MM.1S (cell line): ENCODE data around the gene TBPL2.

ENCODE experiments used
- DNase-seq: peaks from one replicate; pipeline ENCODE4 v3.0.0-alpha.2; 2015
- H2AFZ ChIP-seq: fragments of 300-600 bp; sonication (generic); 2 replicates; pipeline ENCODE4 v1.6.0; 2016; ENCODE audit warnings: antibody characterized with exemption, low read length
- H3F3A ChIP-seq: fragments of 300-600 bp; sonication (generic); 2 replicates; pipeline ENCODE4 v1.6.1; 2016; ENCODE audit warnings: mild to moderate bottlenecking, antibody characterized with exemption, low read length, moderate library complexity, mixed read lengths; ENCODE audit not compliant: insufficient read depth
- H3K27ac ChIP-seq: fragments of 300-600 bp; sonication (generic); 2 replicates; pipeline ENCODE4 v1.5.1; 2016; ENCODE audit warnings: mild to moderate bottlenecking, low read length
- H3K27me3 ChIP-seq: fragments of 300-600 bp; sonication (generic); replicated peaks from 2 replicates; pipeline ENCODE4 v1.6.0; 2016; ENCODE audit warnings: low read length; ENCODE audit not compliant: insufficient read depth
- H3K36me3 ChIP-seq: fragments of 300-600 bp; sonication (generic); replicated peaks from 2 replicates; pipeline ENCODE4 v1.6.1; 2016; ENCODE audit warnings: mild to moderate bottlenecking, low read length, mixed read lengths; ENCODE audit not compliant: insufficient read depth
- H3K4me1 ChIP-seq: fragments of 300-600 bp; sonication (generic); 2 replicates; pipeline ENCODE4 v1.6.1; 2016; ENCODE audit warnings: low read length, mixed read lengths
- H3K4me2 ChIP-seq: fragments of 300-600 bp; sonication (generic); 2 replicates; pipeline ENCODE4 v1.6.0; 2016; ENCODE audit warnings: low read depth, low read length
- H3K4me3 ChIP-seq: fragments of 300-600 bp; sonication (generic); 2 replicates; pipeline ENCODE4 v1.5.1; 2016; ENCODE audit warnings: low read length, mixed read lengths
- H3K79me2 ChIP-seq: fragments of 300-600 bp; sonication (generic); 2 replicates; pipeline ENCODE4 v1.6.1; 2016; ENCODE audit warnings: mixed run types, low read length, mixed read lengths
- H3K9ac ChIP-seq: fragments of 300-600 bp; sonication (generic); 2 replicates; pipeline ENCODE4 v1.6.1; 2016; ENCODE audit warnings: low read length, mixed read lengths
- H3K9me2 ChIP-seq: fragments of 300-600 bp; sonication (generic); replicated peaks from 2 replicates; pipeline ENCODE4 v1.6.1; 2016; ENCODE audit warnings: mild to moderate bottlenecking, low read length, mixed read lengths; ENCODE audit not compliant: insufficient read depth
- H3K9me3 ChIP-seq: fragments of 300-600 bp; sonication (generic); replicated peaks from 2 replicates; pipeline ENCODE4 v1.6.1; 2016; ENCODE audit warnings: mild to moderate bottlenecking, low read length, mixed read lengths; ENCODE audit not compliant: insufficient read depth
- H4K20me1 ChIP-seq: fragments of 300-600 bp; sonication (generic); 2 replicates; pipeline ENCODE4 v1.6.1; 2016; ENCODE audit warnings: mild to moderate bottlenecking, low read length, moderate library complexity, mixed read lengths; ENCODE audit not compliant: insufficient read depth
- EZH2 ChIP-seq: fragments of 300-600 bp; sonication (generic); optimal IDR thresholded peaks from 2 replicates; pipeline ENCODE3; 2017; ENCODE audit warnings: low read depth, mild to moderate bottlenecking, antibody characterized with exemption, low read length, mixed read lengths
- EZH2phosphoT487 ChIP-seq: fragments of 300-600 bp; sonication (generic); IDR thresholded peaks from 2 replicates; pipeline ENCODE4 v1.6.1; 2018; ENCODE audit warnings: antibody characterized with exemption, low read length
- TF ChIP-seq, protein P1 (sequence below): fragments of 300-600 bp; sonication (generic); IDR thresholded peaks from 2 replicates; pipeline ENCODE4 v1.5.1; 2016; ENCODE audit warnings: antibody characterized with exemption, low read length, mixed read lengths

The TBPL2 gene

DNA sequence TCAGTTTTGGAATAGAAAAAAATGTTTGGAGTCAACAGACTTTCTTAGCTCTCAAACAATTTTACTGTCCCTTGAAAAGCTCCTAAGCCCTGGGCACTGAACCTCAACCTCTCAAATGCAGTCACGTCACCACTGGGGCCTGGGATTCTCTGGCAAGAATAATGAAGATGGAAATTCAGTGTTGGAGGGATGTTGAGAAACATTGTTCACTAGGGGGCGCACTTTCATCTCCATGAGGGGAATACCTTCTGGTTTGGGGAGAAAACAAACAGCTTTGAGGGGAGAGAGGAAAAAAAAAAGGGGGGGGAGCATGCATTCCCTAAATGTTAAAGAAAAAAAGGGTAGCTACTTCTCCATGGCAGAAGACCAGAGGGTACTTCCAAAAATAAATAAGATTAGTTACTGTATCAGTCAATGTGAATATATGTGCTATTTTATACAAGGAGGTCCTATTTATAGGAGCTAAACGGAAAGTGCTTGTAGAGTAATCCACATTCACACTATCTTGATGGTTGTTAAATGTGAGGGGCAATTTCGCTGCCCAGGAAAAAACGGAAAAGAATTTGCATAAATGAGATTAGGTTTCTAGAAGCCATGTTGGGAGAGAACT is 5.8 kb upstream of the TBPL2 start:
- H3F3A ChIP-seq, result no peaks in the 10 kb centered on the region
- H3K4me3 ChIP-seq, result no peak overlapping the region
- no peak for TF ChIP-seq EZH2
- TF ChIP-seq, protein P1, sequence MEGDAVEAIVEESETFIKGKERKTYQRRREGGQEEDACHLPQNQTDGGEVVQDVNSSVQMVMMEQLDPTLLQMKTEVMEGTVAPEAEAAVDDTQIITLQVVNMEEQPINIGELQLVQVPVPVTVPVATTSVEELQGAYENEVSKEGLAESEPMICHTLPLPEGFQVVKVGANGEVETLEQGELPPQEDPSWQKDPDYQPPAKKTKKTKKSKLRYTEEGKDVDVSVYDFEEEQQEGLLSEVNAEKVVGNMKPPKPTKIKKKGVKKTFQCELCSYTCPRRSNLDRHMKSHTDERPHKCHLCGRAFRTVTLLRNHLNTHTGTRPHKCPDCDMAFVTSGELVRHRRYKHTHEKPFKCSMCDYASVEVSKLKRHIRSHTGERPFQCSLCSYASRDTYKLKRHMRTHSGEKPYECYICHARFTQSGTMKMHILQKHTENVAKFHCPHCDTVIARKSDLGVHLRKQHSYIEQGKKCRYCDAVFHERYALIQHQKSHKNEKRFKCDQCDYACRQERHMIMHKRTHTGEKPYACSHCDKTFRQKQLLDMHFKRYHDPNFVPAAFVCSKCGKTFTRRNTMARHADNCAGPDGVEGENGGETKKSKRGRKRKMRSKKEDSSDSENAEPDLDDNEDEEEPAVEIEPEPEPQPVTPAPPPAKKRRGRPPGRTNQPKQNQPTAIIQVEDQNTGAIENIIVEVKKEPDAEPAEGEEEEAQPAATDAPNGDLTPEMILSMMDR, result peak; percentile 49
- no peak for TF ChIP-seq EZH2phosphoT487
- no peaks in the 10 kb centered on the region for H3K27me3 ChIP-seq
- H3K9ac ChIP-seq, result no peak overlapping the region
- no peaks in the 10 kb centered on the region for H3K9me2 ChIP-seq
- no peak overlapping the region for H3K4me2 ChIP-seq
- H3K79me2 ChIP-seq, result no peaks in the 10 kb centered on the region
- no peaks in the 10 kb centered on the region for H3K9me3 ChIP-seq
- H2AFZ ChIP-seq, result no peak overlapping the region
- peak; percentile 47 for DNase-seq
- no peaks in the 10 kb centered on the region for H3K36me3 ChIP-seq
- no peaks in the 10 kb centered on the region for H3K4me1 ChIP-seq
- no peaks in the 10 kb centered on the region for H4K20me1 ChIP-seq
- H3K27ac ChIP-seq, result no peak overlapping the region

DNA sequence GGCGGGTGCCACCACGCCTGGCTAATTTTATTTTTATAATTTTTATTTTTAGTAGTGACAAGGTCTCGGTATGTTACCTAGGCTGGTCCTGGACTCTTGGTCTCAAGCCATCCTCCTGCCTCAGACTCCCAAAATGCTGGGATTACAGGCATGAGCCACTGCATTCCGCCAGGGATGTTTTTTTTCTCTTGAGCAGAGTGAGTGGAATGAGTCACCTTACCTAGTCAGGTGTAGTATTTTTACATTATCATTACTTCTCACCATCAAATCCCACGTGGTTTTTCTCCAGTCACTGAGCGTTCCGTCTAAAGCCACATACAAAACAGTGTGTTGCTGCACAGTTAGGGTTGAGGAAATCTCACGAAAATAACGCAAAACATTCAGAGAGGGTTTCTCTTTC is 870 bp upstream of the TBPL2 start:
- TF ChIP-seq, protein P1, result no peak
- no peaks in the 10 kb centered on the region for H4K20me1 ChIP-seq
- H3K27ac ChIP-seq, result no peak overlapping the region
- H3K79me2 ChIP-seq, result no peaks in the 10 kb centered on the region
- DNase-seq, result no peak
- no peaks in the 10 kb centered on the region for H3K36me3 ChIP-seq
- no peaks in the 10 kb centered on the region for H3K27me3 ChIP-seq
- no peak overlapping the region for H3K4me2 ChIP-seq
- no peak overlapping the region for H2AFZ ChIP-seq
- H3F3A ChIP-seq, result no peaks in the 10 kb centered on the region
- no peak overlapping the region for H3K4me3 ChIP-seq
- H3K9ac ChIP-seq, result no peak overlapping the region
- H3K4me1 ChIP-seq, result no peaks in the 10 kb centered on the region
- H3K9me2 ChIP-seq, result no peaks in the 10 kb centered on the region
- no peaks in the 10 kb centered on the region for H3K9me3 ChIP-seq

DNA sequence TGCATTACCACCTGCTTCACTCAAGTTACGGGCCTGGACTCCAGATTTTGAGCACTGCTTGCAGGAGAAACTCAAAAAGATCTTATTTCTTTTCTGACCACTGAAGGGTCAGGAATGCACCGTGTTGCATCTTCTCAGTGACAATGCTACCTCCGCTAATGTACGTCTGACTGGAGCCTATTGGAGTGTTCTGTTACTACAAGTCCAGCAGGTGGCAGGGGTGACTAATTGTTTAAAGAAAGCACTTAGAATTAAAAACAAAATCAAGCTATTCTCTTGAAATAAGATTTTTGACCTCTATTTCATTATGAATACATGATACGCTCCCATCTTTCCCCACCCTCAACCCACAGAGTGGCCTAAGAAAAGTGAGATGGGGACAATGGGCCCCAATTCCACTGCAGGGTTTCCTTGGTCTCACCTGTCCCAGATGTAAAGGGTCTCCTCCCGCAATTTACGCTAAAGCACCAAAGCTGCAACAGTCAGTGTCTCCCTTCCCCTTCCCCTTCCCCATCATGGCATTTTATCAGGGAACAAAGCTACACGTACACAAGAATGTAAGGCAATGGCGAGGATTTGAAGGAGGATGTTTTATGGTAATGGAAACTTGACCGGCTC is 2.2 kb downstream of the TBPL2 start:
- Histone ChIP-seq H2AFZ (no peak overlapping the region), H4K20me1 (no peaks in the 10 kb centered on the region), H3K27ac (no peak overlapping the region), H3K9ac (no peak overlapping the region), H3K36me3 (no peaks in the 10 kb centered on the region), H3K9me2 (no peaks in the 10 kb centered on the region), H3K4me3 (no peak overlapping the region), H3K4me1 (peaks cover 12% of the 10 kb centered on the region), H3K79me2 (no peaks in the 10 kb centered on the region), H3K9me3 (no peaks in the 10 kb centered on the region), H3K4me2 (no peak overlapping the region), H3F3A (no peaks in the 10 kb centered on the region), H3K27me3 (no peaks in the 10 kb centered on the region)
- TF ChIP-seq, protein P1, result peak; percentile 28
- TF ChIP-seq EZH2 (no peak), EZH2phosphoT487 (no peak)
- no peak for DNase-seq
